ENCODE data around the gene KCTD13. TPM values are rescaled to one million over a fixed set of nuclear protein-coding genes. Genes with fewer than 3 reads are reported as not detected.
"Not testable (repeated sequence)": the region's sequence is repeated elsewhere in the genome, so short reads cannot be mapped to it uniquely, and the experiment has no call there.

The KCTD13 gene
- polyA plus RNA-seq, 2 of the 4 experiments (the other 2 are of a cell fraction) = 12.7 to 14.6 TPM

DNA sequence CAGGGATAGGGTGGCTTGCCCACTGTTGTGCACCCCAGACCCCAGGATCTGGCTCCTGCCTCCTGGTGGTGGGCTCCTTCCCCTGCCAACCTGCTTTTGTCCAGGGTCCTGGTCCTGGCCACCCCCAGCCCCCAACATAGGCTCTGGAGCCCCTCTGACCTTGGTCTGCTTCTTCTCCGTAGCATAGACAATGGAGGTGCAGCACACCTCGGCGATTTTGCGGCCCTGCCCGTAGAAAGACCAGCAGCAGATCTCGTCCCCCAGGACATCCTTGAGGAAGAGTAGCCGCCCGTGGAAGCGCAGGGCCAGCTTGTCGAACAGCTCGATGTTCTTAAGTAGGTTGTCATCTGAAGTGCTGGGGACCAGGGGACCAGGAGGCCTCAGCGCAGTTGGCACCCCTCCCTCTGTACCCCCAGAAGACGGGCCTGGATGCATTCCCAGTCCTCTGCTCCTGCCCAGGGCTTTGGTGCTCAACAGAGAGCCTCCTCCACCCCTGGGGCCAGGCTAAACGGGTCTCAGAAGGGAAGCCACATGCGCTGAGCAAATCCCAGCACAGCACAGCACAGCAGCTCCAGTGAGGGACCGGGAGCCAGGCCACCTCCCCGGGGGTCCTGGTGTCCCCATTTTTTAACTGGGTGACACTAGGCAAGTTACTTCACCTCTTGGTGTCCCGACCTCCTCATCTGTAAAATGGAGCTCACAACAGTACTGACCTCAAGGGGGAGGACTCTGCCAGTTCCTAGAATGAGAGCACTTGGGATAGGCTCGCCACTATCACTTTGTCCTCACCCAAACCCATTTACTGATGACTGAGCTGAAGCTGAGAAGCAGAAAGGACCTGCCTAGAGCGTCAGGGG, 15.0 kb downstream of the KCTD13 start:
- Histone ChIP-seq H3K4me3 (no peak overlapping the region), H3K4me2 (no peak overlapping the region), H3K9me3 (no peaks in the 10 kb centered on the region), H3K27ac (no peak overlapping the region), H3K4me1 (peaks cover 6% of the 10 kb centered on the region; the same call in 2 of the 3 replicates)
- DNase-seq (ENCODE audit: low read depth in 1 of 2, low spot score in 1 of 2) (no peak), ATAC-seq (peak; percentile 46 to 51; a peak in 4 of 6 replicates), FAIRE-seq (no peak)
- 89% methylated on average over 9 of the region's 20 CpGs for WGBS (ENCODE audit: missing lambda C conversion rate)
- TF ChIP-seq EHF (CRISPR knock-in tag; IDR thresholded peaks at IDR 0.05) (no peak), RAD21 (conservative IDR thresholded peaks at IDR 0.05 in 1 of 2, IDR thresholded peaks at IDR 0.05 in 1 of 2) (peak in 1 of 2 experiments; percentile 14; a peak in 1 of 5 replicates)
- ChIA-PET POLR2A (interaction anchor here (1.0 to 2.8 kb wide), 2 partner anchors 10 to 11 kb away, joined by 3 to 7 read pairs; partner anchors contain the start of genes ASPHD1 and SEZ6L2), CTCF (interaction anchor here (0.6 to 2.4 kb wide), 8 partner anchors 9 to 122 kb away, joined by 3 to 9 read pairs (median 4); partner anchors contain the start of gene TMEM219)

DNA sequence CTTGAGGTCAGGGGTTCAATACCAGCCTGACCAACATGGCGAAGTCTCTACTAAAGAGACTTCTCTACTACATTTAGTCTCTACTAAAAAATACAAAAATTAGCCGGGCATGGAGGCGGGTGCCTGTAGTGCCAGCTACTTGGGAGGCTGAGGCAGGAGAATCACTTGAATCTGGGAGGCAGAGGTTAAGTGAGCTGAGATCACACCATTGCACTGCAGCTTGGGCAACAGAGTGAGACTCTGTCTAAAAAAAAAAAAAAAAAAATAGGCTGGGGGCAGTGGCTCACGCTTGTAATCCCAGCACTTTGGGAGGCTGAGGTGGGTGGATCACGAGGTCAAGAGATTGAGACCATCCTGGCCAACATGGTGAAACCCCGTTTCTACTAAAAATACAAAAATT, 16.2 kb downstream of the KCTD13 start:
- H3K4me2 ChIP-seq; H3K4me1 ChIP-seq; H3K27ac ChIP-seq; DNase-seq (ENCODE audit: low read depth in 1 of 2, low spot score in 1 of 2); FAIRE-seq; H3K9me3 ChIP-seq; H3K4me3 ChIP-seq; ATAC-seq: not testable (repeated sequence)
- 77% methylated on average over 6 of the region's 6 CpGs for WGBS (ENCODE audit: missing lambda C conversion rate)
- POLR2A ChIA-PET = interaction anchor here (0.6 to 2.0 kb wide), 3 partner anchors 11 to 16 kb away, joined by 3 to 5 read pairs (median 3); partner anchors contain the start of gene KCTD13
- CTCF ChIA-PET = interaction anchor here (0.7 to 2.3 kb wide), 6 partner anchors 9 to 122 kb away, joined by 3 to 8 read pairs (median 5); no protein-coding TSS in a partner anchor

DNA sequence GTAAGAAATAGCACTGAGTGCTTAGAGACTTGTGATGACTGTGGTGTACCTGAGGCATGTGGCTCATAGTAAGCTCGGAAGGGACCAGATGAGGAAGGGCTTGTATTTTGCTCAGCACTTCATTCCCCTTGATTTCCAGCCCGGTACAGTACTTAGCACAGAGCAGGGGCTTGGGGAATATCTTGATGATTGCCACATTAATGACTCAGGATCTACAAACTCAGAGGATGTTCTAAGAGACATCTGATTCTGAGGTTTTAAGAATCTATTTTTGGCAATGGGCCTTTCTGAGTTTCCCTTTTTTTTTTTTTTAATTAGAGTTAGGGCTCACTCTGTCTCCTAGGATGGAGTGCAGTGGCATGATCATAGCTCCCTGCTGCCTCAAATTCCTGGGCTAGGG, 16.6 kb downstream of the KCTD13 start:
- ChIA-PET CTCF (interaction anchor here (1.1 to 2.3 kb wide), 5 partner anchors 8 to 123 kb away, joined by 3 to 8 read pairs (median 5); no protein-coding TSS in a partner anchor), POLR2A (interaction anchor here (0.6 to 2.0 kb wide), 2 partner anchors 13 to 17 kb away, joined by 3 to 5 read pairs; partner anchors contain the start of gene KCTD13)
- Histone ChIP-seq H3K9me3 (no peaks in the 10 kb centered on the region), H3K4me2 (no peak overlapping the region), H3K4me1 (no peaks in the 10 kb centered on the region), H3K4me3 (no peak overlapping the region), H3K27ac (no peak overlapping the region)
- 74% methylated on average over 2 of the region's 2 CpGs for WGBS (ENCODE audit: missing lambda C conversion rate)
- DNase-seq (ENCODE audit: low read depth in 1 of 2, low spot score in 1 of 2) (no peak), FAIRE-seq (no peak), ATAC-seq (no peak)
- TF ChIP-seq, protein P1, sequence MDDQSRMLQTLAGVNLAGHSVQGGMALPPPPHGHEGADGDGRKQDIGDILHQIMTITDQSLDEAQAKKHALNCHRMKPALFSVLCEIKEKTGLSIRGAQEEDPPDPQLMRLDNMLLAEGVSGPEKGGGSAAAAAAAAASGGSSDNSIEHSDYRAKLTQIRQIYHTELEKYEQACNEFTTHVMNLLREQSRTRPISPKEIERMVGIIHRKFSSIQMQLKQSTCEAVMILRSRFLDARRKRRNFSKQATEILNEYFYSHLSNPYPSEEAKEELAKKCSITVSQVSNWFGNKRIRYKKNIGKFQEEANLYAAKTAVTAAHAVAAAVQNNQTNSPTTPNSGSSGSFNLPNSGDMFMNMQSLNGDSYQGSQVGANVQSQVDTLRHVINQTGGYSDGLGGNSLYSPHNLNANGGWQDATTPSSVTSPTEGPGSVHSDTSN (IDR thresholded peaks at IDR 0.05) = no peak
- TF ChIP-seq ZSCAN20 (CRISPR knock-in tag; IDR thresholded peaks at IDR 0.05) = no peak

DNA sequence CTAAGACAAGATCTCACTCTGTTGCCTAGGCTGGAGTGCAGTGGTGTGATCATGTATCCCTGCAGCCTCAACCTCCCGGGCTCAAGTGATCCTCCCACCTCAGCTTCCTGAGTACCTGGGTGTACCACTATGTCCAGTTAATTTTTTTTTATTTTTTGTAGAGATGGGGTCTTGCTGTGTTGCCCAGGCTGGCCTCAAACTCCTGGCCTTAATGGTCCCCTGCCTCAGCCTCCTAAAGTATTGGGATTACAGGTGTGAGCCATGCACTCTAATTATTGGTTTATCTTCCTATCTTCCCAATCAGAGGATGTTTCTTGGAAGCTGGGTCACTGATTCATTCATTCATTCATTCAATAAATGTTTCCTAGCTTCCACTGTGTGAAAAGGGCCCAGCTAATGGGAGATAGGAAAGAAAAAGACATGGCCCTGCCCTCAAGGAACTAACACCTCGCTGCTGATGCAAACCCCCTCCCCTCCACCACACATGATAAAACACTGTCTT, 17.3 kb downstream of the KCTD13 start:
- H3K4me3 ChIP-seq = no peak overlapping the region
- ChIA-PET CTCF (interaction anchor here (0.6 to 2.3 kb wide), 6 partner anchors 8 to 124 kb away, joined by 3 to 8 read pairs (median 4); no protein-coding TSS in a partner anchor), POLR2A (interaction anchor here (2.0 kb wide), 1 partner anchor 17 kb away, joined by 5 read pairs; the partner anchor contains the start of gene KCTD13)
- no peak for DNase-seq (ENCODE audit: low read depth in 1 of 2, low spot score in 1 of 2)
- WGBS (ENCODE audit: missing lambda C conversion rate) = 67% methylated on average over 2 of the region's 2 CpGs
- no peak for FAIRE-seq
- ATAC-seq = no peak
- no peaks in the 10 kb centered on the region for H3K4me1 ChIP-seq
- H3K27ac ChIP-seq = no peak overlapping the region
- no peak overlapping the region for H3K4me2 ChIP-seq
- H3K9me3 ChIP-seq = no peaks in the 10 kb centered on the region
- TF ChIP-seq TFCP2L1 (CRISPR knock-in tag; IDR thresholded peaks at IDR 0.05) = no peak
- TF ChIP-seq FOSL2 (IDR thresholded peaks at IDR 0.05) = no peak
- no peak for TF ChIP-seq FOSL2 (CRISPR knock-in tag; IDR thresholded peaks at IDR 0.05)
- no peak for TF ChIP-seq JUNB (IDR thresholded peaks at IDR 0.05)
- no peak for TF ChIP-seq FOSB (CRISPR knock-in tag; IDR thresholded peaks at IDR 0.05)
- TF ChIP-seq, protein P2, sequence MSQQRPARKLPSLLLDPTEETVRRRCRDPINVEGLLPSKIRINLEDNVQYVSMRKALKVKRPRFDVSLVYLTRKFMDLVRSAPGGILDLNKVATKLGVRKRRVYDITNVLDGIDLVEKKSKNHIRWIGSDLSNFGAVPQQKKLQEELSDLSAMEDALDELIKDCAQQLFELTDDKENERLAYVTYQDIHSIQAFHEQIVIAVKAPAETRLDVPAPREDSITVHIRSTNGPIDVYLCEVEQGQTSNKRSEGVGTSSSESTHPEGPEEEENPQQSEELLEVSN (IDR thresholded peaks at IDR 0.05; ENCODE audit: borderline replicate concordance, low read depth) = no peak
- TF ChIP-seq ESRRA (IDR thresholded peaks at IDR 0.05; ENCODE audit: borderline replicate concordance, low read length) = no peak
- TF ChIP-seq SREBF2 (IDR thresholded peaks at IDR 0.05) = no peak
- no peak for TF ChIP-seq ZNF302 (CRISPR knock-in tag; IDR thresholded peaks at IDR 0.05)
- no peak for TF ChIP-seq BHLHE40 (IDR thresholded peaks at IDR 0.05; ENCODE audit: low read depth, low read length)
- no peak for TF ChIP-seq ZC3H11A (IDR thresholded peaks at IDR 0.05)
- no peak for TF ChIP-seq KDM1A (IDR thresholded peaks at IDR 0.05; ENCODE audit: low read depth)

Measured in A549 (cell line).